Smooth muscle cell (in vitro differentiated cells): ENCODE measurements around the gene KLF1. TPM values are rescaled to one million over a fixed set of nuclear protein-coding genes. Genes with fewer than 3 reads are reported as not detected.

Experiments
- DNase-seq: peaks from one replicate; lab custom pipeline; 2025; ENCODE audit not compliant: unreplicated experiment; lab: John Stamatoyannopoulos, UW
- H2AFZ ChIP-seq: fragments of 200-600 bp; sonication (generic); 2 replicates; pipeline ENCODE4 v1.6.0; 2016; ENCODE audit warnings: antibody characterized with exemption, low read depth, mild to moderate bottlenecking
- H3F3A ChIP-seq: fragments of 200-600 bp; sonication (generic); 2 replicates; pipeline ENCODE4 v1.6.0; 2017; ENCODE audit warnings: antibody characterized with exemption, low read depth
- H3K27ac ChIP-seq: fragments of 200-600 bp; sonication (generic); 2 replicates; pipeline ENCODE4 v1.5.1; 2016; ENCODE audit warnings: low read depth, mild to moderate bottlenecking
- H3K27me3 ChIP-seq: fragments of 200-600 bp; sonication (generic); 2 replicates; pipeline ENCODE4 v1.6.1; 2016; ENCODE audit warnings: low read depth, mild to moderate bottlenecking
- H3K36me3 ChIP-seq: fragments of 200-600 bp; sonication (generic); 2 replicates; pipeline ENCODE4 v1.5.1; 2016; ENCODE audit warnings: low read depth
- H3K4me1 ChIP-seq: fragments of 200-600 bp; sonication (generic); 2 replicates; pipeline ENCODE4 v1.5.1; 2016; ENCODE audit warnings: low read depth
- H3K4me2 ChIP-seq: fragments of 200-600 bp; sonication (generic); 2 replicates; pipeline ENCODE4 v1.6.0; 2016; ENCODE audit warnings: mild to moderate bottlenecking
- H3K4me3 ChIP-seq: fragments of 200-600 bp; sonication (generic); 2 replicates; pipeline ENCODE4 v1.5.1; 2016; ENCODE audit warnings: mild to moderate bottlenecking
- H3K79me2 ChIP-seq: fragments of 200-600 bp; sonication (generic); 2 replicates; pipeline ENCODE4 v1.6.0; 2016; ENCODE audit warnings: low read depth, mild to moderate bottlenecking
- H3K9ac ChIP-seq: fragments of 200-600 bp; sonication (generic); 2 replicates; pipeline ENCODE4 v1.6.0; 2016; ENCODE audit warnings: low read depth
- H3K9me3 ChIP-seq: fragments of 200-600 bp; sonication (generic); replicated peaks from 2 replicates; pipeline ENCODE4 v1.5.1; 2016; ENCODE audit warnings: low read depth
- H4K20me1 ChIP-seq: fragments of 200-600 bp; sonication (generic); 2 replicates; pipeline ENCODE4 v1.6.0; 2016; ENCODE audit warnings: low read depth
- WGBS: methylation state at CpG from one replicate; pipeline ENCODE4 v1.1.7; 2016; ENCODE audit warnings: low lambda C conversion rate; 5-methylcytosine and 5-hydroxymethylcytosine counted together
- polyA plus RNA-seq: library from polyadenylated mRNA; unstranded; fragments of >200 nt; fragmentation: Nextera tagmentation; extraction: Ambion mirVana; gene quantifications from 2 replicates; pipeline ENCODE4 v1.2.1, GENCODE V29; 2016
- total RNA-seq: library from RNA; depleted of rRNA; stranded (reverse); fragments of >200 nt; gene quantifications from 2 replicates; pipeline ENCODE4 v1.2.3, GENCODE V29; 2014
- TF ChIP-seq, protein P1 (sequence below): fragments of 200-600 bp; sonication (generic); IDR thresholded peaks from 2 replicates; pipeline ENCODE4 v1.5.1; 2017; ENCODE audit warnings: borderline replicate concordance, mild to moderate bottlenecking, antibody characterized with exemption; ENCODE audit not compliant: insufficient read depth, poor library complexity, severe bottlenecking

Gene KLF1
- total and polyA plus RNA-seq, 2 experiments from 2014 or later, result 0.09 TPM; not detected in 1

DNA sequence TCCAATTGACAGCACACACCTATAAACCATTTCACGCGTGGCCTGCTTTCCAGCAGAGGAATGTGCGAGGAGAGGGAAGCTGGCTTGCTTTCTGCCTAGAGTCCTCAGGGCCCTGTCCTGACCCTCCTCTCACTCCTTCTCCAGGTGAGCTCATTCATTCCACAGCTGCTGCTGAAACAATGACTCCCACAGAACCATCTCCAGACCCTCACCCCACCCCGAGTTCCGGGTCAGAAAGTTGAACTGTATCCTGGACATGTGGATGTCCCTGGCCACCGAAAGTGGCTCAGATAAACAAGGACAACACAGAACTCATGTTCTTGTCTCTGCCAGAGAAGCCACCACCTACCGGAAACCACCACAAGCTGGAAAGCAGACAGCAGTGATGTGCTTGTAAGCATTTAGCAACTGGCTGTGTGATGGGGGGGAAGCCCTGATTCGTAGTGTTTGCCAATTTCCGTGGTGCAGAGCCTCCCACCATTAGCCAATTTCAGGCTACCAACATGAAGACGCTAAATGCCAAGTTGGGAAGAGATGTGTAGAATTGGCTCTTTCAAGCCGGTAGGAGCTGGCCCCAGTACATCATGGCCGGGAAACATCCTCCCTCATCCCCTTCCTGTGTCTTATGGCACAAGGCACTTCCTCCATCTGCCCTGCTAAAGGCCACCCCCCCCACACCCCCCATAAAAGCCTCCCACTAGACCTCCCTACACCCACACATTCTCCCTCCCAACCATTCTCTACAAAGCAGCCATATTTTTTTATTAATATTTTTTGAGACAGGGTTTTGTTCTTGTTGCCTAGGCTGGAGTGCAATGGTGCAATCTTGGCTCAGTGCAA lies 27.1 kb upstream of the KLF1 start:
- Histone ChIP-seq H2AFZ (no peak overlapping the region), H3K4me2 (no peak overlapping the region), H3K4me3 (no peak overlapping the region), H3K36me3 (no peaks in the 10 kb centered on the region), H3K27me3 (no peaks in the 10 kb centered on the region), H3K9ac (no peak overlapping the region), H3K27ac (no peak overlapping the region), H3K79me2 (no peaks in the 10 kb centered on the region), H3F3A (no peaks in the 10 kb centered on the region), H4K20me1 (no peaks in the 10 kb centered on the region), H3K4me1 (peaks cover 19% of the 10 kb centered on the region), H3K9me3 (no peaks in the 10 kb centered on the region)
- TF ChIP-seq, protein P1, sequence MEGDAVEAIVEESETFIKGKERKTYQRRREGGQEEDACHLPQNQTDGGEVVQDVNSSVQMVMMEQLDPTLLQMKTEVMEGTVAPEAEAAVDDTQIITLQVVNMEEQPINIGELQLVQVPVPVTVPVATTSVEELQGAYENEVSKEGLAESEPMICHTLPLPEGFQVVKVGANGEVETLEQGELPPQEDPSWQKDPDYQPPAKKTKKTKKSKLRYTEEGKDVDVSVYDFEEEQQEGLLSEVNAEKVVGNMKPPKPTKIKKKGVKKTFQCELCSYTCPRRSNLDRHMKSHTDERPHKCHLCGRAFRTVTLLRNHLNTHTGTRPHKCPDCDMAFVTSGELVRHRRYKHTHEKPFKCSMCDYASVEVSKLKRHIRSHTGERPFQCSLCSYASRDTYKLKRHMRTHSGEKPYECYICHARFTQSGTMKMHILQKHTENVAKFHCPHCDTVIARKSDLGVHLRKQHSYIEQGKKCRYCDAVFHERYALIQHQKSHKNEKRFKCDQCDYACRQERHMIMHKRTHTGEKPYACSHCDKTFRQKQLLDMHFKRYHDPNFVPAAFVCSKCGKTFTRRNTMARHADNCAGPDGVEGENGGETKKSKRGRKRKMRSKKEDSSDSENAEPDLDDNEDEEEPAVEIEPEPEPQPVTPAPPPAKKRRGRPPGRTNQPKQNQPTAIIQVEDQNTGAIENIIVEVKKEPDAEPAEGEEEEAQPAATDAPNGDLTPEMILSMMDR, result no peak
- 88% methylated on average over 12 of the region's 12 CpGs for WGBS
- DNase-seq, result no peak

GRCh38 chr19:12913011-12913561 lies 26.1 kb upstream of the KLF1 start:
- no peaks in the 10 kb centered on the region for H3K79me2 ChIP-seq
- peaks cover 19% of the 10 kb centered on the region for H3K4me1 ChIP-seq
- peak overlapping the region; percentile 71 for H3K4me2 ChIP-seq
- H2AFZ ChIP-seq, result no peak overlapping the region
- no peaks in the 10 kb centered on the region for H3K27me3 ChIP-seq
- no peak overlapping the region for H3K9ac ChIP-seq
- H3K27ac ChIP-seq, result no peak overlapping the region
- no peaks in the 10 kb centered on the region for H3K36me3 ChIP-seq
- H4K20me1 ChIP-seq, result no peaks in the 10 kb centered on the region
- peak overlapping the region; percentile 18 for H3K4me3 ChIP-seq
- no peaks in the 10 kb centered on the region for H3K9me3 ChIP-seq
- TF ChIP-seq, protein P1, result no peak
- DNase-seq, result no peak
- 35% methylated on average over 22 of the region's 22 CpGs for WGBS
- no peaks in the 10 kb centered on the region for H3F3A ChIP-seq

- no peaks in the 10 kb centered on the region for H4K20me1 ChIP-seq
- H3K9ac ChIP-seq, result no peak overlapping the region
- no peaks in the 10 kb centered on the region for H3K79me2 ChIP-seq
- H3K4me2 ChIP-seq, result no peak overlapping the region
- peaks cover 19% of the 10 kb centered on the region for H3K4me1 ChIP-seq
- WGBS, result 73% methylated on average over 4 of the region's 4 CpGs
- no peak for DNase-seq
- H3F3A ChIP-seq, result no peaks in the 10 kb centered on the region
- H3K36me3 ChIP-seq, result no peaks in the 10 kb centered on the region
- H3K4me3 ChIP-seq, result no peak overlapping the region
- no peak overlapping the region for H2AFZ ChIP-seq
- no peak overlapping the region for H3K27ac ChIP-seq
- TF ChIP-seq, protein P1, result no peak
- H3K9me3 ChIP-seq, result no peaks in the 10 kb centered on the region
- H3K27me3 ChIP-seq, result no peaks in the 10 kb centered on the region
Observed at GRCh38 chr19:12912571-12912970, 25.6 kb upstream of the KLF1 start.
